B cell (primary cell): ENCODE measurements around the gene ICA1L. TPM values are rescaled to one million over a fixed set of nuclear protein-coding genes. Genes with fewer than 3 reads are reported as not detected.

Source experiments
- ATAC-seq: fragments of 200-7000 bp; cut with Tn5 transposase; one replicate; pipeline ENCODE4 v1.10.0; 2021; ENCODE audit warnings: low read depth, mild to moderate bottlenecking, moderate number of reproducible peaks, moderate library complexity
- CTCF ChIA-PET: fragments of 350-600 bp; sonication (Branson Sonifier 250); formaldehyde crosslinking; loops from one replicate; lab custom pipeline; 2021; ENCODE audit warnings: antibody characterized with exemption, inconsistent platforms; lab: Charles Lee
- POLR2A ChIA-PET: fragments of 350-600 bp; sonication (Branson Sonifier 250); formaldehyde crosslinking; loops from one replicate; lab custom pipeline; 2021; ENCODE audit warnings: antibody characterized with exemption; lab: Charles Lee
- DNase-seq: peaks from one replicate; pipeline ENCODE4 v3.0.0; 2013
- H2AFZ ChIP-seq: 2 replicates; pipeline ENCODE4 v1.6.1; 2012; ENCODE audit warnings: mild to moderate bottlenecking, low read depth, low read length; ENCODE audit not compliant: insufficient read depth, poor library complexity, severe bottlenecking
- H3K27ac ChIP-seq, 2 donors: 1 replicate in 1 of 2; 2 replicates in 1 of 2; pipeline ENCODE4 v1.5.1; 2012 to 2013; ENCODE audit warnings: low read length in 2 of 2, mild to moderate bottlenecking in 2 of 2, moderate library complexity in 1 of 2
- H3K27me3 ChIP-seq, 4 experiments: fragments of 200-600 bp in 1 of 4; sonication (generic) in 1 of 4; replicated peaks in 1 of 4; 1 replicate in 2 of 4; 2 replicates in 2 of 4; pipeline versions ENCODE4 v1.6.1 to v1.7.0; 2013 to 2016; ENCODE audit warnings: low read length in 3 of 4, mild to moderate bottlenecking in 2 of 4, mixed read lengths in 1 of 4, moderate library complexity in 1 of 4; ENCODE audit not compliant: insufficient read depth in 4 of 4, control insufficient read depth in 3 of 4; ENCODE audit errors: control extremely low read depth in 1 of 4
- H3K36me3 ChIP-seq, 2 experiments: replicated peaks in 1 of 2; 1 replicate in 1 of 2; 2 replicates in 1 of 2; pipeline versions ENCODE4 v1.6.1 to v1.7.1; 2013; ENCODE audit warnings: low read length in 1 of 2; ENCODE audit not compliant: insufficient read depth in 2 of 2, control insufficient read depth in 1 of 2; ENCODE audit errors: control extremely low read depth in 1 of 2, extremely low read depth in 1 of 2
- H3K4me1 ChIP-seq, 2 donors: fragments of 200-600 bp in 1 of 2; sonication (generic) in 1 of 2; 1 replicate in 1 of 2; 2 replicates in 1 of 2; pipeline versions ENCODE4 v1.5.1 to v1.6.1; 2013 to 2017; ENCODE audit warnings: low read length in 2 of 2; ENCODE audit not compliant: control insufficient read depth in 2 of 2, insufficient read depth in 2 of 2
- H3K4me2 ChIP-seq: replicated peaks from 2 replicates; pipeline ENCODE3; 2012; ENCODE audit warnings: mild to moderate bottlenecking, low read depth, low read length; ENCODE audit not compliant: poor library complexity, severe bottlenecking
- H3K4me3 ChIP-seq, 5 experiments: fragments of 200-600 bp in 1 of 5; sonication (generic) in 1 of 5; 1 replicate in 3 of 5; 2 replicates in 2 of 5; pipeline versions ENCODE4 v1.5.1 to v1.7.0; 2011 to 2016; ENCODE audit warnings: low read length in 4 of 5, mild to moderate bottlenecking in 4 of 5, low read depth in 2 of 5, control low read depth in 1 of 5, moderate library complexity in 1 of 5; ENCODE audit not compliant: insufficient read depth in 1 of 5; ENCODE audit errors: control extremely low read depth in 1 of 5, extremely low read depth in 1 of 5
- H3K79me2 ChIP-seq: fragments of 200-600 bp; sonication (generic); one replicate; pipeline ENCODE4 v1.6.0; 2016; ENCODE audit warnings: low read length; ENCODE audit not compliant: control insufficient read depth, insufficient read depth
- H3K9ac ChIP-seq: fragments of 200-600 bp; sonication (generic); 2 replicates; pipeline ENCODE4 v1.6.1; 2017; ENCODE audit warnings: mild to moderate bottlenecking, low read length, moderate library complexity
- H3K9me3 ChIP-seq, 3 donors: one replicate each; pipeline versions ENCODE4 v1.6.1 to v1.7.1; 2013; ENCODE audit warnings: low read length in 2 of 3; ENCODE audit not compliant: control insufficient read depth in 2 of 3, insufficient read depth in 1 of 3; ENCODE audit errors: control extremely low read depth in 1 of 3
- H4K20me1 ChIP-seq: 2 replicates; pipeline ENCODE4 v1.6.0; 2012; ENCODE audit warnings: mild to moderate bottlenecking, low read length; ENCODE audit not compliant: insufficient read depth, control insufficient read depth, poor library complexity, severe bottlenecking
- H3K27ac Mint-ChIP-seq: one replicate; pipeline ENCODE4 v1.8.0; 2021; ENCODE audit warnings: mixed read lengths
- H3K27me3 Mint-ChIP-seq: one replicate; pipeline ENCODE4 v1.8.0; 2021; ENCODE audit warnings: mixed read lengths
- H3K4me1 Mint-ChIP-seq: one replicate; pipeline ENCODE4 v1.8.0; 2021; ENCODE audit warnings: mixed read lengths
- H3K4me3 Mint-ChIP-seq: one replicate; pipeline ENCODE4 v1.8.0; 2021; ENCODE audit warnings: mixed read lengths
- H3K9me3 Mint-ChIP-seq: one replicate; pipeline ENCODE4 v1.8.0; 2022; ENCODE audit warnings: mixed read lengths; ENCODE audit not compliant: insufficient read depth
- CTCF ChIP-seq: fragments of 200-600 bp; IDR thresholded peaks from one replicate; pipeline ENCODE4 v1.8.0; 2022; ENCODE audit warnings: antibody characterized with exemption, mild to moderate bottlenecking
- EZH2 ChIP-seq: IDR thresholded peaks from 2 replicates; pipeline ENCODE4 v1.6.1; 2012; ENCODE audit warnings: borderline replicate concordance, low read depth, mild to moderate bottlenecking, moderate library complexity, low read length; ENCODE audit not compliant: insufficient read depth, poor library complexity, severe bottlenecking
- WGBS: methylation state at CpG from one replicate; pipeline ENCODE4 v1.1.5; 2013; ENCODE audit warnings: missing lambda C conversion rate; ENCODE audit not compliant: insufficient coverage; 5-methylcytosine and 5-hydroxymethylcytosine counted together
- intact Hi-C: fragments of 100-400 bp; cut with micrococcal nuclease; formaldehyde crosslinking; loops from one replicate; pipeline ENCODE4 v1.10.0; 2022
- polyA plus RNA-seq: library from polyadenylated mRNA; depleted of rRNA; stranded (reverse); fragments of >200 nt; gene quantifications from 2 replicates; pipeline ENCODE4 v1.2.3, GENCODE V29; 2012
- total RNA-seq, 2 donors: library from RNA; stranded (reverse); fragments of 120-200 nt in 1 of 2; gene quantifications; 1 replicate in 1 of 2; 2 replicates in 1 of 2; pipeline versions ENCODE4 v1.2.3 to v1.2.4, GENCODE V29; 2013 to 2022

Gene ICA1L
- total and polyA plus RNA-seq, 2 donors (not counting 1 experiment from before 2014, with no cell fraction given): 2.4 to 6.8 TPM

GRCh38 chr2:202909394-202910192, 38.0 kb upstream of the ICA1L start:
- Histone ChIP-seq H3K4me1 (peaks cover 5 to 11% of the 10 kb centered on the region in 2 donors), H2AFZ (no peak overlapping the region), H3K79me2 (peaks cover 33% of the 10 kb centered on the region), H4K20me1 (peaks cover 14% of the 10 kb centered on the region), H3K4me3 (no peak overlapping the region), H3K9me3 (no peaks in the 10 kb centered on the region), H3K9ac (no peak overlapping the region), H3K27me3 (no peaks in the 10 kb centered on the region), H3K36me3 (peaks cover 0 to 1% of the 10 kb centered on the region in 2 experiments), H3K4me2 (no peak overlapping the region), H3K27ac (no peak overlapping the region)
- Mint-ChIP-seq H3K27me3 (no peaks in the 10 kb centered on the region), H3K4me1 (peaks cover 24% of the 10 kb centered on the region), H3K27ac (no peak overlapping the region), H3K9me3 (no peaks in the 10 kb centered on the region), H3K4me3 (peak overlapping the region; percentile 52)
- ATAC-seq (no peak), DNase-seq (no peak)
- CTCF ChIA-PET: interaction anchor here (0.6 to 3.5 kb wide), 3 partner anchors 39 to 336 kb away, joined by 4 to 15 read pairs (median 13); partner anchors contain the start of genes CYP20A1 and ICA1L
- POLR2A ChIA-PET: interaction anchor here (0.6 kb wide), 2 partner anchors 123 to 468 kb away, joined by 3 to 7 read pairs; no protein-coding TSS in a partner anchor
- WGBS: 100% methylated on average over 3 of the region's 6 CpGs
- TF ChIP-seq EZH2: no peak
- no peak for TF ChIP-seq CTCF
- intact Hi-C loops: loop anchor here (2.0 to 10.0 kb wide), 3 partner anchors 275 to 875 kb away; partner anchors contain the start of genes FAM117B and FZD7

DNA sequence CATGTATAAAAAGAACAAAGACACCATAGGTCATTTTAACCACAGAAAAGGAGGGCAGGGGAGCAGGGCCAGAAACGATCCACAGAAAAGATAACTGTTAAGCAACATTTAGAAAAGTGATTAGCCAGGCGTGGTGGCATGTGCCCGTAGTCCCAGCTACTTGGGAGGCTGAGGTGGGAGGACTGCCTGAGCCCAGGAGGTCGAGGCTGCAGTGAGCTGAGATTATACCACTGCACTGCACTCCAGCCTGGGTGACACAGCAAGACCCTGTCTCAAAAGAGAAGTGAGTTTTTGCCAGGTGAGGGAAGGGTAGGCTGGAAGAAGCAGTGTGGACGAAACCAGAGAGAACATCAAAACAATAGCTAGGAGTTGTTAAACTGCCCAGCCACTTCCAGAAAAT, 36.6 kb upstream of the ICA1L start:
- peaks cover 33% of the 10 kb centered on the region for H3K79me2 ChIP-seq
- Mint-ChIP-seq H3K4me3 (no peak overlapping the region), H3K4me1 (peaks cover 23% of the 10 kb centered on the region)

More for the DNA sequence above, 36.6 kb upstream of the ICA1L start:
- Mint-ChIP-seq H3K27ac (peak overlapping the region; percentile 12), H3K27me3 (no peaks in the 10 kb centered on the region), H3K9me3 (no peaks in the 10 kb centered on the region)
- Histone ChIP-seq H3K27ac (no peak overlapping the region), H2AFZ (no peak overlapping the region), H3K9ac (no peak overlapping the region), H3K9me3 (no peaks in the 10 kb centered on the region), H4K20me1 (peaks cover 14% of the 10 kb centered on the region), H3K4me2 (no peak overlapping the region), H3K27me3 (no peaks in the 10 kb centered on the region), H3K4me3 (no peak overlapping the region), H3K36me3 (peaks cover 0 to 1% of the 10 kb centered on the region in 2 experiments), H3K4me1 (peaks cover 5 to 10% of the 10 kb centered on the region in 2 donors)
- WGBS: 92% methylated on average over 5 of the region's 5 CpGs
- intact Hi-C loops: no loop called here
- TF ChIP-seq EZH2 (no peak), CTCF (no peak)
- DNase-seq: no peak
- ATAC-seq: no peak
- CTCF ChIA-PET: interaction anchor here (3.5 kb wide), 1 partner anchor 38 kb away, joined by 13 read pairs; the partner anchor contains the start of gene ICA1L
- POLR2A ChIA-PET: no interaction called here
